Suppressor macrophage treated with lipopolysaccharide for 4 hours (primary cell): ENCODE results near the gene KCNN4.
"Not testable (repeated sequence)": the region's sequence is repeated elsewhere in the genome, so short reads cannot be mapped to it uniquely, and the experiment has no call there.

Source experiments
- DNase-seq: peaks from one replicate; pipeline ENCODE4 v3.0.0-alpha.2; 2020

KCNN4 gene

DNA sequence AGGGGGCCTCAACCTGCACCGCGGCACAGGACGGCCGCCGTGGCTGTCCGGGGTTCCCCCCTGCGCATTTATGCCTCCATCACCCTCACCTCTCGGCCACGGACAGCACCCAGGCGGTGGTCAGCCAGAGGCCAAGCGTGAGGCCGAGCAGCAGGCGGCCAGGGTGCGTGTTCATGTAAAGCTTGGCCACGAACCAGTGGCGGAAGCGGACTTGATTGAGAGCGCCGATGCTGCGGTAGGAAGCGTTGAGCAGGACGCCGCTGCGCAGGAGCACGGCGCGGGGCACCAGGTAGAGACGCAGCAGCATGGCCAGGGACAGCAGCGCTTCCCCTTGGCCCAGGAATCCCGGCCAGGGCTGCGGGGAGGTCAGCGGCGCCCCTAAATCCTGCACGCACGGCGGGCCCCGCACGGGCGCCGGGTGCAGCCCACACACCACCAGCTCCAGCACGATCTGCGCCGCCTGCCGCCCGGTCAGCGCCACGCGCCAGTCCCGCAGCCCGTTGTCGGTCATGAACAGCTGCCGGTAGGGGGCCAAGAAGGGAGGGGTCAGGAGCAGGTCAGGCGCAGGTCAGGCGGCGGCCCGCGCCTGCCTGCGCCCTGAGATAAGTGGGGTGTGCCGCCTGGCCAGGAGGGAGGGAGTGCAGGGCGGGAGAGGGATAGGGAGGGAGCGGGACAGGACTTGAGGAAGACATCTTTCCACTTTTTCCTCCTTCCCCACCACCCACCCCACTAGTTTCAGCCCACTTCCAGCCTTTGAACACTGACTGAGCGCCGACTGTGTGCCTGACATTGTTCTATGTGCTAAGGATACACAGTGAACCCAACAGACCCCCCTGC lies 6.5 kb downstream of the KCNN4 start:
- no peak for DNase-seq

DNA sequence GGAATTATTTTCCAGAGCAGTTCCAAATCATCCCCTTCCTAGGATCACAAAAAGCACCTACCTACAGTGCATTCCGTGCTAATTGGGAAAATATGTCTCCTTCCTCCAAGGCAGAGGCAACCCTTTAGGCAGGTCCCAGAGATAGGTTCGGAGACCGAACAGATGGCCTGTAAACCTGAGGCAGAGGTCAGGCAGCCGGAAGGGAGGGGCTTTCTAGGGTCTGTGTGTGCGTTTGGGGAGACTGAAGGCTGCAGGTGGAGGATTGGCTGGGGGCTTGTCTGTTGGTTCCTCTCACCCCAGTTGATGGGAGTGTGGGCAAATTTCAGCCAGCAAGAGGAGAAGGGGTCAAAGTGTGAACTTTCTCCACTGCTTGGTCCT lies 7.1 kb downstream of the KCNN4 start:
- DNase-seq, result no peak

DNA sequence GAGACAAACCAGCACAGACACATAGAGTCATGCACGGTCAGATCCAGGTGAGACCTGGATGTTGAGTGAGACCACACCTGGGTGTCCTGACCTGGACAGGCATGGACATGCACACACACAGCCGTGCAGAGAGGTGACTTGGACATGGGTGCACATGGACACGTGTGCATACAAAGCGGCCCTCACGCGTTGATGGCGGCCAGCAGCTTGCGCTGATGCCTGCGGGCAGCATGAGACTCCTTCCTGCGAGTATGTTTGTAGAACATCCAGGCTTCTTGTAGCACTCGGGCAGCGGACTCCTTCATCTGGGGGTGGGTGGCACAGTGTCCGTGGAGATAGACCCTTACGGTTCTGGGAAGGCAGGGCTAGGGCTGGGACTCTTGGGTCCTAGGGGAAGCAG lies 11.5 kb downstream of the KCNN4 start:
- no peak for DNase-seq

DNA sequence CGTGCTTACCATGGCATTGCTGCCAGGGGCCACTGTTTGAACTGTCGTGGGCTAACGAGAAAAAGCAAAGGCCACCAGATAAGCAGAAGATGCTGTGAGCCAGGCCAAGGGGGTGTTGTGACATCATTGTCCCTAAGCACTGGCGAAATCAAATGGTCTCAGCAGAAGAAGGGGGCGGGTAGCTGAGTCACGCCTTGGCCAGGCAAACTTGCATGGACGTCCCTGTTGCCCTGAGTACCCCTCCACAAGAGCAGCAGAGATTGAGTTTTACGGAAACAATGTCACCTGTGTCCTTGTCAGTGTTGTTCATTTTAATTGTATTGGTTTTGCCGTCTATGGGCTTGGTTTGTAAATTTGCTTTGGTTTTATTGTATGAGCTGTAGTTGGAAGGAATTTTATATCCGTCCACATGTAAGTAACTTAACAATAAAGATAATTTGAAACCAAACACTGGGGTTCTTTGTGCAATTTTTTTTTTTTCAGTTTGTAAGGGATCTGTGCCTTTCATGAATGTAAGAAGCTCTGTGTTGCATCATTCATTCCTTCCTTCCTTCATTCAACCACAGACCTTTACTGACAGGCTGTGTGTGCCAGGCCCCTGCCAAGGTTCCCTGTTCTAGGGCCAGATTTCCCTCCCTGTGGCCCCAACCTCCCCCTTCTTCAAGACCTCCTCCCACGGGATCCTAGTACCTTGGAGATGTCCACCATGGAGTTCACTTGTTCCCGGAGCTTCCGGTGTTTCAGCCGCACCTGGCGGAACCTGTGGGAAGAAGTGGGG lies 12.3 kb downstream of the KCNN4 start:
- DNase-seq, result peak; percentile 86

DNA sequence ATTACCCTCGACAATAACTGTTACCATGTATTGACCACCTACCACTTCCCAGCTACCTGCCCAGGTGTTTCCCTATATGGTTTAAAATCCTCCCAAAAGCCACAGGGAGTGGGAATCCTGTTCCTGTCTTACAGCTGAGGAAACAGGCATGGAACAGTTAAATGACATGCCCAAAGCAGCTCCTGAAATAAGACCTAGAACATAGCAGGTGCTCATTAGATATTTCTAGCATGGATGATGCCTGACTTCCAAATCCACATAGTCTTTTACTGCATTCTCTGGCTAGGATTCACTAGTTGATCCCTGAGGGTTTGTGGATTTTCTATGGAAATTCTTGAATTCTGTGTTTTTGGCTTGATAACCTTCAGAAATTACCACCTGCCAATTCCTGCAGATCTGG lies 13.0 kb downstream of the KCNN4 start:
- no peak for DNase-seq

DNA sequence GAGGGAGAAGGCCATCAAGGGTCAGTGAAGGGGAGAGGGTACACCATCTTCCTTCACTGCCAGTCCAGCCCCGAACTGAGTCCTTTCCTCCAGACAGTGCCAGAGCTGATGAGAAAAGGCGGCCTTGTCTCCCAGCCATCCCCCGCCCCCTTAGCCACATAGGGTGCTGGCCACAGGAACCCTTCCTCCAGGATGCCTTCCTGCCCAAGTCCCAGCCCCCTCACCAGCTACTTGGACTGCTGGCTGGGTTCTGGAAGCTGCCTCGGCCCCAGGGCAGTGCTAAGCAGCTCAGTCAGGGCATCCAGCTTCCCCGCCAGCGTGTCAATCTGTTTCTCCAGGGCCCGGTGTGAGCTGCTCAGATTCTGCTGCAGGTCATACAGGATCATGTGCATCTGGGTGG lies 13.5 kb downstream of the KCNN4 start:
- no peak for DNase-seq

DNA sequence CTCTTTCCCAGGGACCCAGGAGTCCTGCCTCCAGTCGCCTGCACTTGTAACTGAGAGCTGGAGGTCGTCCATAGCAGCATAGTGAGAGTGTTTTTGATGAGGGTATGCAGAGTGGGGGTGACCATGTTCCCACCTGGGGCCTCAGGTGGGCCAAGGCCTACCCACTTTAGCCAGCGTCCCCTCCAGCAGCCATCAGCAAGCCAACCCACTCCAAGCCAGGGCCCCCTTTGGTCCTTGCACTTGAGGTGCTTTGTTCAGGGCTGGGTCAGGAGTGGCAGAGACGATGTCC lies 14.1 kb downstream of the KCNN4 start:
- no peak for DNase-seq

DNA sequence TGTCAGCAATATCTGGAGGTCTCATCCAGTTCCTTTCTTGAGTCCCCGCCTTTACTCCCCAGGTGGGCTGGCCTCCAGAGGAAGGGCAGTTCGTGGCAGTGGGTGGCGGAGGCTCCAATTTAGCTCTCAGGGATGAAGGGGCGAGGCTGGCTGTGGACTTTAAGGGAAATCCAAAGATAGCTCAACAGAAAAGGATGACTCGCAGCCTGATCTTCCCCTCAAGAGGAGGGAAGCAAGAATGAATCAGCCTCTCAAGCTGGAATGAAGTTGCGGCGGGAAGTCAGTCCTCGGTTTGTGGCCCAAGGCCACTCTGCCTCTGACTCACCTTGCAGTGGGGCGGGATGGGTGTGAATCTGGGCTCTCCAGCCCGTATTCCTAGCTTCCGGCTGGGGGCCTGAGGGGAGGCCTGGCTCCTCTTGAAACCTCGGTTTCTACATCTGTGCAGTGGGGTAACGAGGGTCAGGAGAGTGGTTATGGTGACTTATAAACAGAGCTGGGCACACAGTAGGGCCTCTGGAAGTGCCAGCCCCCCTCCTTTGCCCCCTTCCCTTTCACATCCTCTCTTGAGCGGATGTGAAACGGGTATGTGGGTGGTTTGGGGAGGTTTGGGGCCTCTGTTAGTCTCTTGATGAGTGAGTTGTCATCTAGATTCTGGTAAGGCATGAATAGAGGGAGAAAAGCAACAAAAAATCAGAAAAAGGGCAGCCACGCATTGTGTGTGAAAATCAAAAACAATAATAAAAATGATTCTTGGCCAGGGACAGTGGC lies 15.5 kb downstream of the KCNN4 start:
- peak; percentile 98 for DNase-seq

DNA sequence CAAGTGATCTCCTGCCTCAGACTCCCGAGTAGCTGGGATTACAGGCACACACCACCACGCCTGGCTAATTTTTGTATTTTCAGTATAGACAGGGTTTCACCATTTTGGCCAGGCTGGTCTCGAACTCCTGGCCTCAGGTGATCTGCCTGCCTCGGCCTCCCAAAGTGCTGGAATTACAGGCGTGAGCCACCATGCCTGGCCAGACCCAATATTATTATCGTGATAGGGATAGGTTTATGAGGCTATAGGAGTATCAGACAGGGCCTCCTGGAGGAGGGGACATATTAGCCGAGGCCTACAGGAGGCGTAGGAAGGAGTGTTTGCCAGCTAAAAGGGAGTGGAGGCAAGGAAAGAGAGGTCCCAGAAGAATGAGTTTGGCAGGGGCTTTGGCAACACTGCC lies 16.1 kb downstream of the KCNN4 start:
- not testable (repeated sequence) for DNase-seq

DNA sequence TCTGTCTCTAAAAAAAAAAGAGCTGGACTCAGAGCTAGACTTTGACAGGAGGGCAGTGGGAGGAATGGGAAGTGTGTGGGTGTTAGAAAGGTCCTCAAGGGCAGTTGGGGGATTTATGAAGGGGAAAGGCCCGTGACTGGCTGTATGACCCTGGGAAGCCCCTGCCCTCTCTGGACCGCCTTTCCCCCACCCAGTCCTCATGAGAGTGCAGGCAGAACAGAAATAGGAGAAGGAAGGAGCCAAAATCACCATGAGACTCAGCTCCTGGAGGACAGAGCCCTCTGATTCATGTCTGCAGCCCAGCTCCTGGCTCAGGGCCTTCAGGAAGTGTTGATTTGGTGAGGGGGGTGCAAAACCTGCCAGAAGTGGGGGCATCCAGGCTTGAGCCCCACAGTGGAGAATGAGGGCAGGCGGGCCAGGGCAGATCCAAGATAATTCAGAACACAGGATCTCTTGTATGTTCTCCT lies 17.3 kb downstream of the KCNN4 start:
- peak; percentile 96 for DNase-seq

DNA sequence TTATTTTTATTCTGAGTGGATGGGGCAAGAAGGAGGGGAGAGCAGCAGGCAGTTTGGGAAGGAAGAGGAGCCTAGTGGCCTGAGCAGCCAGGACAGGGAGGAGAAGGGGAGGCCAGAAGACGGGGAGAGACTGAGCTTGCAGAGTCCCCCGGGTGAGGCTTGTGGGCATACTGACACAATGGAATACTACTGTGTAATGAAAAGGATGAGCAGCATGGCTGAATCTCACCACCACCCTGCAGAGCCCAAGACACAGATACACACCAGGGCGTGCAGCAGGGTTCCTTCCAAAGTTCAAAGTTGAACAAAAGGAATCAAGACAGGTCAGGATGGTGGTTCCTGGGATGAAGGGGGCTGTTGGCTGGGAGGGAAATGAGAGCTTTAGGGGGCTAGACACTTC lies 18.0 kb downstream of the KCNN4 start:
- no peak for DNase-seq

DNA sequence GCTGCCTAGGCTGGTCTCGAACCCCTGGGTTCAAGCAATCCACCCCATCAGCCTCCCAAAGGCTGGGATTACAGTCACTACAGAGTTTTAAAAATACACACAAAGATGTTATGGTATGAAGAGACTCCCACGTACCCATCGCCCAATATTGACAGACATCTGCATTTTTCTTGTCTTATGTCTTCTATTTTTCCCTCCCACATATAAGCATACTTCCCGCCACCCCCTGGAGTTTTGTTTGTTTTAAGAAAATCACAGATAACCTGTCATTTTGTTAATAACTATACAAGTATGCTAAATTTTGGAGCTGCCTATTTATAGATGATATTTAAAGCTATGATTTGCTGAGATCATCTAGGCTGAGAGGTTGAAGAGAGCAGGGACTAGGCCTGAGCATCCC lies 19.8 kb downstream of the KCNN4 start:
- DNase-seq, result no peak

DNA sequence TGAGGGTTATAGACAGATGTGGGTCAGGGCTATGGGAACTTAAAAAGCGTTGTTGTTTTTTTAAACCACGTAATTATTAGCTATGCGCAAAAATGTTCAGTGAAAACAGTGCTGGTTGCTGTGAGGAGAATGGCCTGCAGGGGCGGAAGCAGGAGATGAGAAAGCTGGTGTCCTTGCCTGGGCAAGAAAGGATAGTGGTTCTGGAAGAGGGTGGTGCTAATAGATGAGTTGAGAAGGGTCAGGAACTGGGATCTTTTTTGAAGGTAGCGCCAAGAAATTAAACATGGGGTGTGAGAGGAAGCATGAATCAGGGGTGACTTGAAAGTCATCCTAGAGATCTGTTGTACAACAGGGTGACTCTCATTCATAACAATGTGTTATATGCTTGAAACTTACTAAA lies 21.3 kb downstream of the KCNN4 start:
- DNase-seq, result no peak

DNA sequence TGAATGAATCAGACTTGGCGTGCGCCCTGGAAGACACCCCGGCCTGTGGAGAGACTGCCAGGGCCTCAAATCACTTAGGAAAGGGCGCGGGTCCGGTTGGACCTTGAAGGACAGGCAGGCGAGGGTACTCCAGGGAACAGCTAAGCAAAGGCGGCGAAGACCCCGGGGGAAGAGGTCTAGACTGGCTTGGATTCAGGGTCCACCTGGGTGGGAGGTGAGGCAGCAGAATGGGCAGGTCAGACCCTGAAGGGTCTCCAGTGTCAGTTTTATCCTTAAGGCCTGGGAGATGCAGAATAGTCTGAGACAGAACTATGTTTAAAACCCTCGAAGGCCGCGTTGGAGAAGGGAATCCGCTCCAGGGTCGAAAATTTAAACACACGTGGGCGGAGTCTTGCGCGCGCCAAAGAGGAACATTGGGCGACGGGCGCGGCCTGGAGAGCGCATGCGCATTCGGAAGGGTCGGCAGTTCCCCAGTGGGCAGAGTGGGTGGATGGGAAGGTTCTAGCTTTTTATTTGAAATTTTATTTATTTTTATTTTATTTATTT lies 25.4 kb downstream of the KCNN4 start:
- peak; percentile 93 for DNase-seq

DNA sequence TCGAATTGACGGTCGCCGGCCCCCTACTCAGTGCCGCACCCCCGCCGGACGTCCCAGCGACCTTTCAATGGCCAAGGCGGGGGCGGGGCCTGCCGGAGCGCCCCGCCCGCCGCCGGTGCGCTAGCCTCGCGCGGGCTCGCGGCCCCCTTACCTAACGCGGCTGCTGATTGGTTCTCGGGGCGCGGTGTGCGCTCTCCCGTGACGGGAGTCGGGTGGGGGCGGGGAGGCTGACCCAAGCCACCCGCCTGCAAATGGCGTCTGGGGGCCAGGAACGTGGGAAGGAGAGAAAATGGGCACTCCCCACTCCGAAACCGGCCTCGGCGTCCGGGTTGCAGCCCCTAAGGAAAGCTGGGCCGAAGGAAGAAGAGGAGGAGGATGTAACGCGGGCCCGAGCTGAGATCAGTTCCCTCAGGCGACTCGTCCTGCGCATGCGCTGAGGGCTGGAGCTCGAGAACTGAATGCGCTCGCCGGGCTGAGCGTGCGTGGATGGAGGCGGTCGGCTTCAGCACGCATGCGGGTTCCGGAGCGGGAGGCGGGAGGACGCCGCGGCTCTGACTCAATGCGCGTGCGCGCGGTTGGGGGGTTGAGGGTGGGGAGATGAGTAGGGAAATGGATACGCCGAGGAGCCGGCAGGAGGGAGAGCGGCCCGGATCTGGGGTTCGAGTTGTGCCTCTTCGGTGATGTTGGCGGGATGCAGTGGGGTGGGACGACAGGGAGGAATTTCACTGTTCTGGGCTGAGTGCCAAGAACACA lies 26.1 kb downstream of the KCNN4 start, which contains the start of gene SMG9:
TSS of gene SMG9 (minus strand) at position 460 of the 753 bp plus-strand sequence. CDS start 4,221 bp downstream, outside the sequence.
- peak; percentile 100 for DNase-seq

DNA sequence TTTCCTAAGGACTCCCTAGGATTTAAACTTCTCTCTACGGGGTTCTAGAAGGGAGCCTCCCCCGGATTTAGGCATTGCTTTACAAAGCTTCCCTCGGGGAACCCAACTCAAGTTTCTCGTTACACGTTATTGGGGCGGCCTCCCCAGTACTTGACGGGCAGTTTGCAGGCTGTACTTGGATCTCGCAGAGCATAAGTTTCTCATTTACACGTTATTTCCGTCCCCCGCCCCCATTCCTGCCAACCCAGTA lies 26.6 kb downstream of the KCNN4 start:
- no peak for DNase-seq

DNA sequence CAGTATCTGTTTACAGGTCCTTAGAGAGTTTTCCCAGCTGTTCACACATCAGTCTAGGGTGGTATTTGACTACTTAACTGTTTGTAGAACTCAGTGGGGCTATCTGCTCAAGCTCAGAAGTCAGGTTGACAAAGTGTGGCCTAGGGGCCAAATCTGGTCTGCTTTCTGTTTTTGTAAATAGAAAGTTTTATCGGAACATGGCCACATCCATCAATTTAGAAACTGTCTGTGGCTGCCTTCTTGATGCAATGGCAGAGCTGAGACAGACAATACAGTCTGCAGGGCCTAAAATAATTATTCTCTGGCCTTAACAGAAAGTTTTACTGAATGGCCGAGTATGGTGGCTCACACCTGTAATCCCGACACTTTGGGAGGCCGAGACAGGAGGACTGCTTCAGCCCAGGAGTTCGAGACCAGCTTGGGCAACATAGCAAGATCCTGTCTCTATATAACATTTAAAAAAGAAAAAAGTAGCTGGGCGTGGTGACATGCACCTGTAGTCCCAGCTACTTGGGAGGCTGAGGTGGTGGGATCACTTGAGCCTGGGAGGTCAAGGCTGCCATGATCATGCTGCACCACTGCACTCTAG lies 28.4 kb downstream of the KCNN4 start:
- DNase-seq, result no peak

DNA sequence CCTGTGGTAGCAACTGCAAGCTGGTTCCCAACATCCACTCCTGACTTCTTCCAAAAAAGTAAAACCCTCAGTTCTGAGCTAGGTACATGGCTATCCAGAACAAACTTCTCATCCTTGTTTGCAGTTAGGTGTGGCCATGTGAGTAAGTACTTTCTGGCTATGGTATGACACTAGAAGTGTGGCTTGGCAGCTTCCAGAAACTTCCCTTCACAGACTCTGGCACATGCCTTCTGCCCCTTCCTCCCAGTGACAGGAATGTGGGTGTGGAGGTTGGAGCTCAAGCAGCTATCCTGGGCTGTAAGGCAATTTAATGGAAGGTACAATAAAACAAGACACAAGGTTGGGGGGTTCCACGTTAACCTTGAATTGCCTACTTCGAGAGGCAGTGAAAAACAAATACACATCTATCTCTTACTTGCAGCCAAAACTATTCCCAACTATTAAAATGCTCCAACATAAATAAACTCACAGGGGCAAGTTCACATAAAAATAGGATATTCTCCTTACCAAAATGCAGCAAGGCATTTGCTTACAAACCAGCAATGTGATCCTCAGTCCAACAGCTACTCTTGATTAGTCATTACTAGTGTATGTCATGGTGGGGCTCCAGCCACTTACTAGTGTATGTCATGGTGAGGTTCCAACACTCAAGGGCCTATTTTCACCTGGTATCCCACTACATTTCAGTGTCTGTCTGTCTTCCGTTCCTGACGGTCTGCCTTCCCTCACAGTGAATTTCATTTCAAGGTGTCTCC lies 29.1 kb downstream of the KCNN4 start:
- DNase-seq, result peak; percentile 42

DNA sequence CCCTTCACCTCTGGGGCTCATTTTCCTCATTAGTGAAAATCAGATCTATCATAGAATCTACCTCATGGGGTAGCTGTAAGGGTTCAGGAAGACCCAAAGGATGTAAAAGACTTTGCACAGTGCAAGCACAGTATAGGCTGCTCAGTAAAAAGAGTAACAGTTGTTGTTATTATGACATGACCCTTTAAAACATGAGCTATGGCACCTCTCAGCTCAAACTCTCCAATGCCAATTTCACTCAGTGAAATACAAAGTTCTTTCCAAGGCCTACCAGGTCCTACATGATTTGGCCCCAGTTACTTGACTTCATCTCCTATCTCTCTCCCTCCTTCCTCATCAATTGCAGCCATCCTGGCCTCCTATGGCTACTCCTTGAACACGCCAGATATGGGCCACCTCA lies 30.9 kb downstream of the KCNN4 start:
- no peak for DNase-seq

DNA sequence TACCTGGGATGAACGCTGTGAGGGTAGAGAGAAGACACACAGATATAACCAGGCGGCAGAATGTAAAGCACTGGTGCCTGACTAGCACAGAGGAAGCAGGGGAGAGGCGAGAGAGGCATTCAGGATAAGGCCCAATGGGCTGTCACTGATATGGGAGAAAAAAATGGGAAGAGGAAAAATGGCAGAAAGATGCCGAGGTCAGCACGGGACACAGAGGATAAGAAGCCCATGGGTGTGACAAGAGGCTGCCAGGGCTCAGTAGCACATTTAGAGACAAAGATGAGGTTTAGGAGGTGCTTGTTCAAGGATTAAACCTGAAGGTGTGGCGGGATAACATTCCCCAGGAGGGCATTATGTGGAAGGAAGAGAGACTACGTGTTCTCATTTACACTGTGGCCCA lies 31.6 kb downstream of the KCNN4 start:
- DNase-seq, result no peak

DNA sequence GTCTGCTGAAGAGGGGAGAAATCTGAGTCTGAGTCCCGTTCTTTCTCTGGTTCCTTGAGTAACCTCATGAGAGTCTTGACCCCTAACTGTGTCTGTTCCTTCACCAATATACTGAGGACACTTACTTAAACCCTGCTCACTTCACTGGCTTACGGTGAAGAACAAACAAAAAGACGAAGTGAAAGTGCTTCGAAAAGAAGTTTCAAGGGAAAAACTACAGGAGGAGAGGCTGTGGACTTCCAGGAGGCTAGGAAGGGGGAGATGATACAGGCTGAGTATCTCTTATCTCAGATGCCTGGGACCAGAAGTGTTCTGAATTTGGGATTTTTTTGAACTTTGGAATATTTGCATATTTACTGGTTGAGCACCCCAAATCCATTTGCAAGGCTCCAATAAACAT lies 32.1 kb downstream of the KCNN4 start:
- DNase-seq, result no peak

DNA sequence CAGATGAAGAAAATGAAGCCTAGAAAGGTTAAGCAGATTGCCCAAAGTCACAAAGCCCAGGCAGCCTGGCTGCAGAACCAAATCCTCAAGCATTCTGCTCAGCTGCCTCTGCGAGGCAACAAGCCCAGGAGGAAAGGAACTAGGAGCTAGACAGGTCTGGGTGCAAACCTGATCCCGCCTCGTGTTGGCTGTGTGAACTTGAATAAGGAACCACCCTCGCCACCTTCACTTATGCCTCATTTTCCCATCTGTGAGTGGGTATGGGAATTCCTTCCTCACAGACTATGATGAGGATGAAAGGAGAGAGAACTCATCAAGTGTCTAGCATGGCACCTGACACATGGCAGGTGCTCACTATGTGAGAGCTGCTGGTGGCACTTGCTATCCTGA lies 32.6 kb downstream of the KCNN4 start:
- no peak for DNase-seq
